Astrocyte of the spinal cord (primary cell): ENCODE results near the gene TES.
A peak's percentile ranks its signal among the peaks of the same experiment; 100 is the strongest.

ENCODE experiments used
- DNase-seq: peaks from one replicate; pipeline ENCODE4 v3.0.0; 2011; ENCODE audit warnings: low read depth, low spot score
- H3K4me3 ChIP-seq: 2 replicates; pipeline ENCODE4 v1.5.1; 2011; ENCODE audit warnings: low read depth, mild to moderate bottlenecking, low read length, moderate library complexity
- CTCF ChIP-seq: IDR thresholded peaks from 2 replicates; pipeline ENCODE4 v1.5.1; 2012; ENCODE audit warnings: low read depth, mild to moderate bottlenecking, low read length, inconsistent platforms
- in situ Hi-C: cut with HindIII; loops from 2 replicates; pipeline ENCODE4 v1.10.0; 2017; ENCODE audit warnings: low sequenced_read_pairs

TES gene

GRCh38 chr7:116210345-116211005, at the start of gene TES:
TES (plus strand) TSS chr7:116210539; CDS start chr7:116210708, 169 bp downstream.
- peak; percentile 58 for DNase-seq
- TF ChIP-seq CTCF = no peak
- in situ Hi-C loops = no loop called here
- H3K4me3 ChIP-seq = peak within 1 kb of the TSS; percentile 83

- no peak overlapping the region for H3K4me3 ChIP-seq
- in situ Hi-C loops = no loop called here
- no peak for DNase-seq
- no peak for TF ChIP-seq CTCF
Measured at GRCh38 chr7:116161728-116162127, 48.6 kb upstream of the TES start.

- in situ Hi-C loops = no loop called here
- no peak for DNase-seq
- no peak overlapping the region for H3K4me3 ChIP-seq
- TF ChIP-seq CTCF = no peak
Measured at GRCh38 chr7:116162254-116162653, 48.1 kb upstream of the TES start.

GRCh38 chr7:116162992-116163391, 47.3 kb upstream of the TES start:
- in situ Hi-C loops = no loop called here
- no peak for TF ChIP-seq CTCF
- no peak for DNase-seq

GRCh38 chr7:116164552-116165306, 45.6 kb upstream of the TES start:
- DNase-seq = no peak
- in situ Hi-C loops = no loop called here
- TF ChIP-seq CTCF = no peak
- H3K4me3 ChIP-seq = no peak overlapping the region

More at GRCh38 chr7:116162992-116163391, 47.3 kb upstream of the TES start:
- H3K4me3 ChIP-seq = no peak overlapping the region

- TF ChIP-seq CTCF = no peak
- no peak for DNase-seq
- in situ Hi-C loops = no loop called here
- H3K4me3 ChIP-seq = no peak overlapping the region
Measured at GRCh38 chr7:116165717-116166116, 44.6 kb upstream of the TES start.
